Astrocyte (in vitro differentiated cells and primary cell): ENCODE measurements around the gene TMEM18. TPM values are rescaled to one million over a fixed set of nuclear protein-coding genes. Genes with fewer than 3 reads are reported as not detected.

Experiments
- DNase-seq: peaks from one replicate; pipeline ENCODE4 v3.0.0-alpha.2; 2010; ENCODE audit warnings: low read depth
- FAIRE-seq: peaks from 2 replicates; lab custom pipeline; 2011; peaks lifted over from hg19 to GRCh38; lab: Jason Lieb, UNC
- H2AFZ ChIP-seq: 2 replicates; pipeline ENCODE4 v1.6.0; 2012; ENCODE audit warnings: low read depth, low read length, inconsistent platforms
- H3K27ac ChIP-seq: 2 replicates; pipeline ENCODE4 v1.5.1; 2011; ENCODE audit warnings: low read depth, low read length, inconsistent platforms
- H3K27me3 ChIP-seq: 2 replicates; pipeline ENCODE4 v1.6.0; 2011; ENCODE audit warnings: low read length, inconsistent platforms; ENCODE audit not compliant: insufficient read depth
- H3K36me3 ChIP-seq: 2 replicates; pipeline ENCODE4 v1.5.1; 2011; ENCODE audit warnings: low read length, inconsistent platforms; ENCODE audit not compliant: insufficient read depth
- H3K4me1 ChIP-seq: 2 replicates; pipeline ENCODE4 v1.5.1; 2011; ENCODE audit warnings: low read length, inconsistent platforms; ENCODE audit not compliant: insufficient read depth
- H3K4me2 ChIP-seq: 2 replicates; pipeline ENCODE4 v1.6.0; 2012; ENCODE audit warnings: low read length, inconsistent platforms
- H3K4me3 ChIP-seq: 2 replicates; pipeline ENCODE4 v1.5.1; 2011; ENCODE audit warnings: low read depth, mild to moderate bottlenecking, low read length, inconsistent platforms; ENCODE audit not compliant: insufficient read depth
- H3K79me2 ChIP-seq: 2 replicates; pipeline ENCODE4 v1.6.0; 2012; ENCODE audit warnings: mild to moderate bottlenecking, low read length, inconsistent platforms; ENCODE audit not compliant: insufficient read depth
- H3K9ac ChIP-seq: 2 replicates; pipeline ENCODE4 v1.6.0; 2012; ENCODE audit warnings: mild to moderate bottlenecking, low read length, inconsistent platforms
- H3K9me3 ChIP-seq: 2 replicates; pipeline ENCODE4 v1.5.1; 2012; ENCODE audit warnings: low read depth, mild to moderate bottlenecking, low read length, inconsistent platforms; ENCODE audit not compliant: insufficient read depth
- H4K20me1 ChIP-seq: 2 replicates; pipeline ENCODE4 v1.6.0; 2012; ENCODE audit warnings: low read length, inconsistent platforms; ENCODE audit not compliant: insufficient read depth
- H3K27ac Mint-ChIP-seq: one replicate; pipeline ENCODE4 v1.8.0; 2021; ENCODE audit warnings: mild to moderate bottlenecking, mixed read lengths; ENCODE audit not compliant: unreplicated experiment
- H3K27me3 Mint-ChIP-seq: one replicate; pipeline ENCODE4 v1.8.0; 2021; ENCODE audit warnings: low read depth, mixed read lengths; ENCODE audit not compliant: unreplicated experiment
- H3K36me3 Mint-ChIP-seq: one replicate; pipeline ENCODE4 v1.8.0; 2021; ENCODE audit warnings: low read depth, mixed read lengths; ENCODE audit not compliant: unreplicated experiment
- H3K4me1 Mint-ChIP-seq: one replicate; pipeline ENCODE4 v1.8.0; 2021; ENCODE audit warnings: low read depth, mixed read lengths; ENCODE audit not compliant: unreplicated experiment
- H3K4me3 Mint-ChIP-seq: one replicate; pipeline ENCODE4 v1.8.0; 2021; ENCODE audit warnings: mild to moderate bottlenecking, moderate library complexity, mixed read lengths; ENCODE audit not compliant: unreplicated experiment
- H3K9me3 Mint-ChIP-seq: one replicate; pipeline ENCODE4 v1.8.0; 2021; ENCODE audit warnings: mild to moderate bottlenecking, mixed read lengths; ENCODE audit not compliant: unreplicated experiment
- CTCF ChIP-seq: IDR thresholded peaks from 2 replicates; pipeline ENCODE4 v1.5.1; 2011; ENCODE audit warnings: low read depth, mild to moderate bottlenecking, inconsistent platforms, low read length, moderate library complexity; ENCODE audit not compliant: insufficient read depth
- EZH2 ChIP-seq: IDR thresholded peaks from 2 replicates; pipeline ENCODE4 v1.6.1; 2012; ENCODE audit warnings: mild to moderate bottlenecking, low read length, inconsistent platforms; ENCODE audit not compliant: insufficient read depth
- total RNA-seq: library from RNA; stranded (reverse); gene quantifications from 2 replicates; pipeline ENCODE4 v1.2.1, GENCODE V29; 2021

Gene TMEM18
- total RNA-seq, 1 donor from 2014 or later, result 16.8 TPM

- Mint-ChIP-seq H3K4me3 (no peak overlapping the region), H3K27me3 (no peaks in the 10 kb centered on the region), H3K36me3 (no peaks in the 10 kb centered on the region), H3K27ac (no peak overlapping the region), H3K4me1 (peaks cover 5% of the 10 kb centered on the region), H3K9me3 (peaks cover 9% of the 10 kb centered on the region)
- H3K27ac ChIP-seq, result no peak overlapping the region
- no peaks in the 10 kb centered on the region for H3K79me2 ChIP-seq
- H3K9ac ChIP-seq, result no peak overlapping the region
- TF ChIP-seq EZH2 (no peak), CTCF (no peak)
- FAIRE-seq (no peak), DNase-seq (no peak)
- H2AFZ ChIP-seq, result no peak overlapping the region
- no peak overlapping the region for H3K4me2 ChIP-seq
- no peaks in the 10 kb centered on the region for H3K36me3 ChIP-seq
- no peak overlapping the region for H3K4me3 ChIP-seq
- no peaks in the 10 kb centered on the region for H3K9me3 ChIP-seq
- H3K4me1 ChIP-seq, result no peaks in the 10 kb centered on the region
- no peaks in the 10 kb centered on the region for H4K20me1 ChIP-seq
- H3K27me3 ChIP-seq, result no peaks in the 10 kb centered on the region
Observed at GRCh38 chr2:696999-697627, 19.9 kb upstream of the TMEM18 start.

GRCh38 chr2:696463-696862, 19.3 kb upstream of the TMEM18 start:
- no peak overlapping the region for H3K4me3 ChIP-seq
- FAIRE-seq, result no peak
- Mint-ChIP-seq H3K9me3 (peaks cover 9% of the 10 kb centered on the region), H3K36me3 (no peaks in the 10 kb centered on the region), H3K27ac (no peak overlapping the region), H3K4me1 (peaks cover 5% of the 10 kb centered on the region), H3K4me3 (no peak overlapping the region), H3K27me3 (no peaks in the 10 kb centered on the region)
- no peaks in the 10 kb centered on the region for H3K79me2 ChIP-seq
- H3K4me1 ChIP-seq, result no peaks in the 10 kb centered on the region
- no peaks in the 10 kb centered on the region for H3K36me3 ChIP-seq
- H3K4me2 ChIP-seq, result no peak overlapping the region
- H4K20me1 ChIP-seq, result no peaks in the 10 kb centered on the region
- TF ChIP-seq CTCF, result no peak
- no peak for TF ChIP-seq EZH2
- no peak overlapping the region for H3K9ac ChIP-seq
- H3K9me3 ChIP-seq, result no peaks in the 10 kb centered on the region
- DNase-seq, result no peak
- no peaks in the 10 kb centered on the region for H3K27me3 ChIP-seq
- H2AFZ ChIP-seq, result no peak overlapping the region
- no peak overlapping the region for H3K27ac ChIP-seq

- Mint-ChIP-seq H3K36me3 (no peaks in the 10 kb centered on the region), H3K9me3 (peaks cover 5% of the 10 kb centered on the region), H3K27me3 (no peaks in the 10 kb centered on the region), H3K4me3 (no peak overlapping the region), H3K27ac (no peak overlapping the region), H3K4me1 (peaks cover 5% of the 10 kb centered on the region)
- TF ChIP-seq CTCF (no peak), EZH2 (no peak)
- no peak overlapping the region for H3K4me2 ChIP-seq
- no peak overlapping the region for H3K27ac ChIP-seq
- no peaks in the 10 kb centered on the region for H3K27me3 ChIP-seq
- DNase-seq (no peak), FAIRE-seq (no peak)
- H3K79me2 ChIP-seq, result no peaks in the 10 kb centered on the region
- H3K9me3 ChIP-seq, result no peaks in the 10 kb centered on the region
- H3K4me3 ChIP-seq, result no peak overlapping the region
- no peaks in the 10 kb centered on the region for H4K20me1 ChIP-seq
- no peaks in the 10 kb centered on the region for H3K4me1 ChIP-seq
- H3K36me3 ChIP-seq, result no peaks in the 10 kb centered on the region
- no peak overlapping the region for H2AFZ ChIP-seq
- H3K9ac ChIP-seq, result no peak overlapping the region
Observed at GRCh38 chr2:694906-695510, 17.8 kb upstream of the TMEM18 start.
